Caco-2 (cell line): ENCODE measurements around the gene HOXB8. TPM values are rescaled to one million over a fixed set of nuclear protein-coding genes. Genes with fewer than 3 reads are reported as not detected.

ENCODE experiments used
- BruUV-seq: library from RNA; stranded (reverse); fragments of 400-500 nt; replicated peaks from 2 replicates; lab custom pipeline; 2021; lab: Mats Ljungman, UMichigan
- CTCF ChIA-PET: fragments of 300-600 bp; sonication (Branson Sonifier 250); formaldehyde crosslinking; loops from one replicate; lab custom pipeline; 2022; ENCODE audit warnings: antibody characterized with exemption; lab: Charles Lee
- POLR2A ChIA-PET: fragments of 300-600 bp; sonication (Branson Sonifier 250); formaldehyde crosslinking; loops from one replicate; lab custom pipeline; 2022; ENCODE audit warnings: antibody characterized with exemption; lab: Charles Lee
- DNase-seq, 2 experiments: peaks; one replicate each; pipeline versions ENCODE4 v3.0.0 to v3.0.0-alpha.2; 2020 to 2022
- H3K27me3 ChIP-seq: replicated peaks from 2 replicates; pipeline ENCODE4 v1.6.0; 2011; ENCODE audit warnings: low read length; ENCODE audit not compliant: control insufficient read depth, insufficient read depth
- H3K36me3 ChIP-seq: 2 replicates; pipeline ENCODE4 v1.5.1; 2011; ENCODE audit warnings: low read length; ENCODE audit not compliant: control insufficient read depth, insufficient read depth
- H3K4me1 ChIP-seq: fragments of 250-450 bp; sonication (Bioruptor Pico); 2 replicates; pipeline ENCODE4 v1.5.1; 2020; ENCODE audit warnings: mild to moderate bottlenecking
- H3K4me3 ChIP-seq: 2 replicates; pipeline ENCODE4 v1.5.1; 2011; ENCODE audit warnings: low read depth, mild to moderate bottlenecking, control low read depth, low read length
- H3K9me3 ChIP-seq: fragments of 250-450 bp; sonication (Bioruptor Pico); 2 replicates; pipeline ENCODE4 v1.5.1; 2020; ENCODE audit warnings: mild to moderate bottlenecking, moderate library complexity
- H3K27ac Mint-ChIP-seq: one replicate; pipeline ENCODE4 v1.8.0; 2022; ENCODE audit warnings: mixed read lengths; ENCODE audit not compliant: unreplicated experiment
- H3K27me3 Mint-ChIP-seq: one replicate; pipeline ENCODE4 v1.8.0; 2022; ENCODE audit warnings: mixed read lengths; ENCODE audit not compliant: insufficient read depth, unreplicated experiment
- H3K36me3 Mint-ChIP-seq: one replicate; pipeline ENCODE4 v1.8.0; 2022; ENCODE audit warnings: mild to moderate bottlenecking, mixed read lengths; ENCODE audit not compliant: insufficient read depth, unreplicated experiment
- H3K4me1 Mint-ChIP-seq: one replicate; pipeline ENCODE4 v1.8.0; 2022; ENCODE audit warnings: low read depth, mixed read lengths; ENCODE audit not compliant: unreplicated experiment
- H3K4me3 Mint-ChIP-seq: one replicate; pipeline ENCODE4 v1.8.0; 2022; ENCODE audit warnings: mild to moderate bottlenecking, moderate library complexity, mixed read lengths; ENCODE audit not compliant: unreplicated experiment
- H3K9me3 Mint-ChIP-seq: one replicate; pipeline ENCODE4 v1.8.0; 2022; ENCODE audit warnings: mixed read lengths; ENCODE audit not compliant: unreplicated experiment
- CTCF ChIP-seq, 2 experiments: fragments of 200-600 bp in 1 of 2; IDR thresholded peaks; 1 replicate in 1 of 2; 2 replicates in 1 of 2; pipeline versions ENCODE4 v1.5.1 to v1.8.0; 2011 to 2022; ENCODE audit warnings: antibody characterized with exemption in 1 of 2, control low read depth in 1 of 2, inconsistent platforms in 1 of 2, low read depth in 1 of 2, low read length in 1 of 2, mild to moderate bottlenecking in 1 of 2, moderate library complexity in 1 of 2; ENCODE audit not compliant: insufficient read depth in 1 of 2, severe bottlenecking in 1 of 2, unreplicated experiment in 1 of 2
- intact Hi-C: fragments of 100-400 bp; cut with micrococcal nuclease; formaldehyde crosslinking; loops from one replicate; pipeline ENCODE4 v1.10.0; 2022; ENCODE audit not compliant: unreplicated experiment
- total RNA-seq: library from RNA; stranded (reverse); gene quantifications from 2 replicates; pipeline ENCODE4 v1.2.3, GENCODE V29; 2022

Gene HOXB8
- total RNA-seq, 1 experiment from 2014 or later = 1.2 TPM

- Histone ChIP-seq H3K27me3 (no peaks in the 10 kb centered on the region), H3K9me3 (no peaks in the 10 kb centered on the region), H3K4me3 (peak overlapping the region; percentile 30), H3K4me1 (peaks cover 9% of the 10 kb centered on the region; the same call in 1 of the 2 replicates), H3K36me3 (no peaks in the 10 kb centered on the region)
- Mint-ChIP-seq H3K27me3 (peaks cover 26% of the 10 kb centered on the region), H3K27ac (no peak overlapping the region), H3K36me3 (no peaks in the 10 kb centered on the region), H3K4me1 (peaks cover 7% of the 10 kb centered on the region), H3K9me3 (no peaks in the 10 kb centered on the region), H3K4me3 (peak overlapping the region; percentile 77)
- ChIA-PET CTCF (interaction anchor here (0.5 kb wide), 1 partner anchor 53 kb away, joined by 3 read pairs; no protein-coding TSS in a partner anchor), POLR2A (no interaction called here)
- no peak for DNase-seq
- BruUV-seq = no TSS peak
- TF ChIP-seq CTCF (IDR thresholded peaks at IDR 0.05; ENCODE audit: insufficient read depth in 1 of 2, low read depth in 1 of 2, low read length in 1 of 2, severe bottlenecking in 1 of 2, unreplicated experiment in 1 of 2) = no peak
- intact Hi-C loops = loop anchor here (2.0 kb wide), 1 partner anchor 19 kb away; the partner anchor contains the start of gene HOXB9
Observed at GRCh38 chr17:48645639-48646182, 30.6 kb upstream of the HOXB8 start.

GRCh38 chr17:48644910-48645557, 29.9 kb upstream of the HOXB8 start:
- peak in 1 of 2 experiments; percentile 30 for DNase-seq
- peaks cover 9% of the 10 kb centered on the region; the same call in 1 of the 2 replicates for H3K4me1 ChIP-seq

GRCh38 chr17:48644159-48644558, 29.1 kb upstream of the HOXB8 start:
- peak in 1 of 2 experiments; percentile 28 for DNase-seq
- Mint-ChIP-seq H3K27me3 (peaks cover 15% of the 10 kb centered on the region), H3K27ac (no peak overlapping the region), H3K4me3 (no peak overlapping the region), H3K4me1 (peaks cover 7% of the 10 kb centered on the region), H3K36me3 (no peaks in the 10 kb centered on the region), H3K9me3 (no peaks in the 10 kb centered on the region)
- Histone ChIP-seq H3K9me3 (no peaks in the 10 kb centered on the region), H3K4me1 (peaks cover 9% of the 10 kb centered on the region; the same call in 1 of the 2 replicates), H3K36me3 (no peaks in the 10 kb centered on the region), H3K4me3 (no peak overlapping the region), H3K27me3 (no peaks in the 10 kb centered on the region)
- no TSS peak for BruUV-seq
- CTCF ChIA-PET = no interaction called here
- POLR2A ChIA-PET = no interaction called here
- TF ChIP-seq CTCF (IDR thresholded peaks at IDR 0.05; ENCODE audit: insufficient read depth in 1 of 2, low read depth in 1 of 2, low read length in 1 of 2, severe bottlenecking in 1 of 2, unreplicated experiment in 1 of 2) = no peak
- intact Hi-C loops = no loop called here

More at GRCh38 chr17:48644910-48645557, 29.9 kb upstream of the HOXB8 start:
- H3K9me3 Mint-ChIP-seq = no peaks in the 10 kb centered on the region
- no TSS peak for BruUV-seq
- Histone ChIP-seq H3K4me3 (no peak overlapping the region), H3K9me3 (no peaks in the 10 kb centered on the region), H3K36me3 (no peaks in the 10 kb centered on the region), H3K27me3 (no peaks in the 10 kb centered on the region)
- ChIA-PET CTCF (no interaction called here), POLR2A (no interaction called here)
- H3K27ac Mint-ChIP-seq = no peak overlapping the region
- intact Hi-C loops = no loop called here
- H3K27me3 Mint-ChIP-seq = peaks cover 22% of the 10 kb centered on the region
- H3K4me3 Mint-ChIP-seq = no peak overlapping the region
- no peak for TF ChIP-seq CTCF (IDR thresholded peaks at IDR 0.05; ENCODE audit: insufficient read depth in 1 of 2, low read depth in 1 of 2, low read length in 1 of 2, severe bottlenecking in 1 of 2, unreplicated experiment in 1 of 2)
- H3K36me3 Mint-ChIP-seq = no peaks in the 10 kb centered on the region
- H3K4me1 Mint-ChIP-seq = peaks cover 7% of the 10 kb centered on the region
